Activated T-cell treated with anti-CD3 and anti-CD28 coated beads for 48 hours (primary cell): ENCODE measurements around the gene PLEKHG7.
"Not testable (repeated sequence)": the region's sequence is repeated elsewhere in the genome, so short reads cannot be mapped to it uniquely, and the experiment has no call there.

Source experiments
- DNase-seq: peaks from one replicate; pipeline ENCODE4 v3.0.0-alpha.2; 2020; ENCODE audit warnings: low read depth

Gene PLEKHG7

GRCh38 chr12:92702754-92703679, at the start of gene PLEKHG7:
Gene PLEKHG7, plus strand, starts transcription at chr12:92702989. Its CDS starts 3,643 bp downstream, at chr12:92706632.
- no peak for DNase-seq

- not testable (repeated sequence) for DNase-seq
Observed at GRCh38 chr12:92654256-92654655, 48.5 kb upstream of the PLEKHG7 start.

GRCh38 chr12:92654929-92655328, 47.9 kb upstream of the PLEKHG7 start:
- DNase-seq, result no peak

- DNase-seq, result no peak
Observed at GRCh38 chr12:92656911-92657310, 45.9 kb upstream of the PLEKHG7 start.

DNA sequence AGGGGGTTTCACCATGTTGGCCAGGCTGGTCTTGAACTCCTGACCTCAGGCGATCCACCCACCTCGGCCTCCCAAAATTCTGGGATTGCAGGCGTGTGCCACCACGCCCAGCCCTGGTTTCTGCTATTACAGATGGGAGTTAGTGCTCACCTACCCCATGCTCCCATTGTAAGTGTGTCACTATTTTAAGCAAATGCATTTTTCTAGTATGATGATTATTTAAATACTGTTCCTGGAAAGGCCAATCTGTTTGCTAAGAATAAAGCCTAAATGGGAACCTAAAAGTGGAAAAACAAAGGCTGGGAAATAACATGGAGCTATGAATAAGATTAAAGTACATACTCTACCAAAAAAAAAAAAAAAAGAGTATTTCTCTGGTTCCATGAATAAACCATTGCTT, 45.0 kb upstream of the PLEKHG7 start:
- no peak for DNase-seq

- no peak for DNase-seq
Observed at GRCh38 chr12:92658611-92659010, 44.2 kb upstream of the PLEKHG7 start.

DNA sequence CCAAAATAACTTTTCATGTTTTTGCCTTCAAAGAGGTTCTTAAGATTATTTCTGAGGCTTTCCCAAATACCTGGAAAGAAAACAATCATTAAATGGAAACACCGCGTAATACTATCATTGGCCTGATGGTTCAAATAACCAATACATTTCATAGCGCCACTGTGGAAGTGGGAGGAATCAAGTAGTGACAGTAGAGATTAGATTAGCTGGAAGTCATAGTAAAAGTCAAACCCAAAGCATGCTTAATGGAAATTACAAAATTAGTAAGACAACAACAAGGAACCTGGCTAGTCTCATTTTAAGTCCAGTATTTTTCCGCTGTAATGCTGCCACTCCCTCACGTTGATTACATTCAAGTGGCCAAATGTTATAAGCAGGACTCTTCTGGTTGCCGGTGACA, 41.5 kb upstream of the PLEKHG7 start:
- DNase-seq, result no peak

DNA sequence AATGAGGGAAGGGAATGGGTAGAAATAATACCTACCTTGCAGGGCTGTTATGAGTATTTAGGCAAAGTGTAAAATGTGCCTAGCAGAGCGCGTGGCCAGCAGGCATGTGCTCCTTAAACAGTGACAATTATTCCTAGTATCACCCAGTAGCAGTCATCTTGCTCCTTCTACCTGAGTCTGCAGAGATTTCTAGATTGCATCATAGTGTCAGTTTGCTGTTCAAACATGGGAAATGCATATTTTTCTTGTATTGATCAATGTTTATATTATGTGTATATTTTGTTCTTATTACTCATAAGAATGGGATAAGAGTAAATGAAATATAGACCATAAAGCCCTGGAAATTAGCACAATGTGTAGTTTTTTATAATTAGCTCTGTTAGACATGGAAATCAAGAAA, 37.3 kb upstream of the PLEKHG7 start:
- no peak for DNase-seq

DNA sequence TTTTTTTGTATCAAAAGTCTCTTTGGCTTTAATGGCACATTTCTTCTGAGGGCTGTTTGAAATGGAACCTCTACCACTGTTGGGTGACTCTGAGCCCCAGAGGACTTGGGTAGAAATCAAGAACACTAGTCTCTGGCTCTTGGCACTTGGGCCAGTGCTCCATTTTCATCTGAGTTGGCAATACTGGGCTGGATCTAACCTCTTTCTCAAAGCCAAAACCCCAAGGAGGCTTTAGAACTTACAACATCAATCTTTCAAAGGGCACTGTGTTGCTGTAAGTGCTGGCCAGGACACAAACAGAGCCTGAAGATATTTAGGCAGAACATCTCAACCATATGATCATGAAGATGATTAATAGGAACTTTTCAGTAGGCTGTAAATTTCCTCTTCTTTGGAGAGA, 34.0 kb upstream of the PLEKHG7 start:
- no peak for DNase-seq

- not testable (repeated sequence) for DNase-seq
Observed at GRCh38 chr12:92671524-92671923, 31.3 kb upstream of the PLEKHG7 start.

GRCh38 chr12:92673756-92674155, 29.0 kb upstream of the PLEKHG7 start:
- DNase-seq, result no peak

DNA sequence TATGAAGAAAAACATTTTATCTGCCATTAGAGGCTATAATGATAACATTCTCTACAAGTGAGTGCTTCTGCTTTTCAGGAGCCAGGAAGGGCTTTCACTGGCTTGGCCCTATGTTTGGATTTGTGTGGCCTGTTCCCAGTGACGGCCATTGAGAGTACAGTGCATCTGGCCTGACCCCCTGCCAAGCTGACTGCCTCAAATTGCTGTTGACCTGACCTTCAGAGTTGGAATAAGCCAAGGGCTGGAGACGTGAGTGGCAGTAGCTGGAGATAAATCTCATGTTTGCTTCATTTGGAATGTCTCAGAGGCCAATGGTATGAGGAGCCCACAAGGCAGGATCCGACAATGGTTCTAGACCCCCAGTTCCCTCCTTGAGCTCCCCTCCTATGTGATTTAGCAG, 28.3 kb upstream of the PLEKHG7 start:
- DNase-seq, result no peak

- no peak for DNase-seq
Observed at GRCh38 chr12:92675092-92675865, 27.5 kb upstream of the PLEKHG7 start.

DNA sequence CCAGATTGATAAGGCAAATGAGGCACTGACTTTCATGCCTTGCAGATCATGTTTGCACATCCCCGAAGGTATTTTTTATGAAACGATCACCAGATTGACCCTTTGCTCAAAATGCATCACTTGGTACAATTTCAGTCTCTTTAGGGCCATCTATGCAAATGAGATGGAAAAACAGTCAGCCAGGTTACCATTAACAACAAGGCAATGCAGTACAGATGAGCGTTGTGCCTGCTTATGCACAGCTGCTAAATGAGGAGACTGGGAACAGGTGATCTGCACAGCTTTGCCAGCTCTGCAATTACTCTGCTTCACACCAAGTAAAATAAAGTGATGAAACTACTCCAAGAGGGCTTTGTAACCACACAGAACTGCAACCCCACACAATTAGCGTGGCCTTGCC, 26.1 kb upstream of the PLEKHG7 start:
- no peak for DNase-seq

DNA sequence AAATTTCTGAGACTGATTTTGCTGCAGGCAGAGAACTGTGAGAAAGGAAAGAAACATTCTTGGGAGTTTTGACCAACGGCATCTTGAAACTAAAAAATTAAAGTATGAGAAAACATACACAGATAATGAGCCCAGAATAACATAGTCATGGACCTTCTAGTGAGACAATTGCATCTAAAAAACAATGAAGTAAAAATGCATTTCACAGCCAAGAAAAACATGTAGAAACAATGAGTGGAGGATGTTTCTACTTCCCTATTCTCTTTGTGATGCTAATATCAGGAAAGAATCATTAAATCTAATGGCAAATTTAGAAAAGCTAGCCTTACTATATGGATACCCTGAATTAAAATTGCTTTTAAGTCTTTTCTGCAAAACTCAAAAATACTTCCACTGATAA, 12.2 kb upstream of the PLEKHG7 start:
- DNase-seq, result no peak

GRCh38 chr12:92695056-92695455, 7.7 kb upstream of the PLEKHG7 start:
- no peak for DNase-seq

GRCh38 chr12:92695577-92695976, 7.2 kb upstream of the PLEKHG7 start:
- no peak for DNase-seq

DNA sequence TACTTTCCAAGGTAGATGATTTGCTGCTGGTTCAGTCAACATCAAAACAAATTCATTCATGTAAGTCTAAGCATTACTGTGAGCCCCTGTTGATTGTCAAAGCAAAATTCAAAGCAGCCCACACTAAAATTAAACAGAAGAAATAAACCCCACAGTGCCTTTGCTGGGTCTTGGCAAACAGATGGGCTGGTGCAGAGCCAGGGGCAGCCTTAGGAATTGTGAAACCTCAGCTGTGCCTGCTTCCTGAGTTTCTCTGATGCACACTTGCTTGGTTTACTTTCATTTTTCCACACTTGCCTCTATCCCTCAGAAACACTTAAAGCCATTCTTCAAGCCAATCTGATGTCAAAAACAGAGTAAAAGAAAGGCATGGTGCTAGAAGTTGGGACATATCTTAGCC, 6.6 kb upstream of the PLEKHG7 start:
- no peak for DNase-seq

- DNase-seq, result no peak
Observed at GRCh38 chr12:92698474-92698873, 4.3 kb upstream of the PLEKHG7 start.

DNA sequence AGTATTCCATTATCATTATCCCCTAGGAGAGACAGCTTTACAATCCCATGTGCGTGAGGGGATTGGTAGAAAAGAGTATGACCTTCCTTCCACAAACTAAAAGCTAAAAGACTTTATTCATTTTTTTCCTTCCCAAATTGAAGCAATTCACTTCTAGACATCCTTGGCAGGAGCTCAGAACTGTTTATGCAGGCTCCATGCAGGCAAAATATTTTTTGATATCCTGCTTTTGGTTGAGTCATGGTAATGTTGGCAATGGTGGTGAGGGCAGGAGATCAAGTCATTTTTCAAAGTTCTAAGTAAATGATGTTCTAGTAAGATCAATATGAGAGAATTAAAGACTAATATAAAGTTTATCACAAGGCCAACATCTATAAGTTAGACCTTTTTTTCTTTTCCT, 1.3 kb upstream of the PLEKHG7 start:
- DNase-seq, result no peak

- no peak for DNase-seq
Observed at GRCh38 chr12:92703786-92704185, 997 bp downstream of the PLEKHG7 start.

- DNase-seq, result no peak
Observed at GRCh38 chr12:92706594-92706993, 3.8 kb downstream of the PLEKHG7 start.

DNA sequence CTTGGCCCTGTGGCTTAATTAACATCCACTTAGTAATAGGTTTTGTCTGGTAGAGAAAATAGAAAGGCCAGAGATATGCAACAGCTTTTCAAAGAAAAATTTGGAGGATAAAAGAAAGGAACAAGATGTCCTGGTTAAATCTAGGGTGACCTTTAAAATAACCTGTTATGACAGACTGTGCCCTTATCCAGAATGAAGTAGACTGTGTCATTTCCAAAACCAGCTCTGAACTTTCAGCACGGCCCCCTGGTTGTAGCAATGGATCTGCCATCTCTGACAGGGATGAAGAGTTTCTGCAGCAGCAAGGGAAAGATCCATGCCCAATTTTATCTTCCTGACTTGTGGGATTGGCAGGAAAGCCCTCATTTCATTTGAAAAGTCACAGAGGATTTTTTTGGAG, 5.1 kb downstream of the PLEKHG7 start:
- no peak for DNase-seq
